ENCODE data around the gene SIK3.

Gene SIK3

DNA sequence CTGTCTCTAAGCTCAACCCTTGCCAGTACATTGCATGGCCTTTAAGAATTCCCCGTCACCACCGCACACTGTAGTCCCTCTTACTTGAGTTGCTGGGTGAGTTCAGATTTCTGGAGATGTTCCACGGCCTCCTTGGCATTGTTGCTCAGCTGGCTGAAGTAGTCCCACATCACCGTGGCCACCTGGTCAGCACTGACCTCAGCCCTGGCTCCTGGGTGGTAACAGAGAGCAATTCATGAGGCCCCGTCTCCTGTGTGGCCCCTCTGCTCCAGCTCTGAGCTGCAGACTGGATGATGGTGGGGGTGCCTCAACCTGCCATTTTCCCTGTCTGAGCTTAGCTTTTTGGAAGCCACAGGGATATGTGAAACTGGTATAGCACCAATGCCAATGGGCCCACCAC is 275.7 kb downstream of the SIK3 start:
- TF ChIP-seq, protein P1, sequence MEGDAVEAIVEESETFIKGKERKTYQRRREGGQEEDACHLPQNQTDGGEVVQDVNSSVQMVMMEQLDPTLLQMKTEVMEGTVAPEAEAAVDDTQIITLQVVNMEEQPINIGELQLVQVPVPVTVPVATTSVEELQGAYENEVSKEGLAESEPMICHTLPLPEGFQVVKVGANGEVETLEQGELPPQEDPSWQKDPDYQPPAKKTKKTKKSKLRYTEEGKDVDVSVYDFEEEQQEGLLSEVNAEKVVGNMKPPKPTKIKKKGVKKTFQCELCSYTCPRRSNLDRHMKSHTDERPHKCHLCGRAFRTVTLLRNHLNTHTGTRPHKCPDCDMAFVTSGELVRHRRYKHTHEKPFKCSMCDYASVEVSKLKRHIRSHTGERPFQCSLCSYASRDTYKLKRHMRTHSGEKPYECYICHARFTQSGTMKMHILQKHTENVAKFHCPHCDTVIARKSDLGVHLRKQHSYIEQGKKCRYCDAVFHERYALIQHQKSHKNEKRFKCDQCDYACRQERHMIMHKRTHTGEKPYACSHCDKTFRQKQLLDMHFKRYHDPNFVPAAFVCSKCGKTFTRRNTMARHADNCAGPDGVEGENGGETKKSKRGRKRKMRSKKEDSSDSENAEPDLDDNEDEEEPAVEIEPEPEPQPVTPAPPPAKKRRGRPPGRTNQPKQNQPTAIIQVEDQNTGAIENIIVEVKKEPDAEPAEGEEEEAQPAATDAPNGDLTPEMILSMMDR (IDR thresholded peaks at IDR 0.05; ENCODE audit: low read depth, low read length) = no peak
- Histone ChIP-seq H3K36me3 (no peaks in the 10 kb centered on the region), H3K4me3 (ENCODE audit: low read depth, low read length) (no peak overlapping the region), H3K4me1 (no peaks in the 10 kb centered on the region), H3K9me3 (no peaks in the 10 kb centered on the region), H3K27me3 (no peaks in the 10 kb centered on the region)
- DNase-seq = no peak

DNA sequence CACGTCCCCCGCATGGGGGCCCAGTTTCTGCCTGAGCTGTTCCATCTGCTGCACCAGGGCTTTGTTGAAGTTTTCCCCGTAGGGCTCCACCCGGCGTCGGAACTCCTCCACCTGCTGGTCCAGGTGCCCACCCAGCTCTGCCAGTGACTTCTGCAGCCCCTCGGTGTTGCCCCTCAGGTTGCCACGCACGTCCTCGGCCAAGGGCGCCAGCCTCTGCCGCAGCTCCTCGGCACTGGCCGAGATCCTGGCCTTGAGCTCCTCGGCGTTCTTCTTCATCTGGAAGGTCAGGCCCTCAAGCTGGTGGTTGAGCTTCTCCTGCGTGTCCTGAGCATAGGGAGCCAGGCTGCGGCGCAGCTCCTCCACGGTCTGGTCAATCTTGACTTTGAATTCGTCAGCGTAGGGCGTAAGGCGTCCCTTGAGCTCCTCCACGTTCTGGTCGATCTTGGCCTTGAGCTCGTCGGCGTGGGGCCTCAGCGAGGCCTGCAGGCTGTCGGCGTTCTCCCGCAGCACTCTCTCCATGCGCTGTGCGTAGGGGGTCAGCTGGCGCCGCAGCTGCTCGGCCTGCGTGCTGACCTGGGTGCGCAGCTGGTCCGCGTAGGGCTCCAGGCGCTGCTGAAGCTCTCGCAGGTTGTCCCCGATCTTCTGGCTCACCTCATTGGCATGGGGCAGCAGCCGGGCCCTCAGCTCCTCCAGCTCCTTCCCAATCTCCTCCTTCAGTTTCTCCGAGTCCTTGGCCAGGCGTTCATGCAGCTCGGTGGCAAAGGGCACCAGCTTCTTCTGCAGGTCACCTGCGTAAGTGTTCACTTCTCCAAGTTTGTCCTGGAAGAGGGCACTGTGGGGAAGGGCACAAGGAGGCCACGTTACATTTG is 276.9 kb downstream of the SIK3 start:
- H3K36me3 ChIP-seq = no peaks in the 10 kb centered on the region
- DNase-seq = no peak
- H3K4me3 ChIP-seq (ENCODE audit: low read depth, low read length) = no peak overlapping the region
- H3K27me3 ChIP-seq = no peaks in the 10 kb centered on the region
- TF ChIP-seq, protein P1 (IDR thresholded peaks at IDR 0.05; ENCODE audit: low read depth, low read length) = no peak
- H3K9me3 ChIP-seq = no peaks in the 10 kb centered on the region
- H3K4me1 ChIP-seq = no peaks in the 10 kb centered on the region

DNA sequence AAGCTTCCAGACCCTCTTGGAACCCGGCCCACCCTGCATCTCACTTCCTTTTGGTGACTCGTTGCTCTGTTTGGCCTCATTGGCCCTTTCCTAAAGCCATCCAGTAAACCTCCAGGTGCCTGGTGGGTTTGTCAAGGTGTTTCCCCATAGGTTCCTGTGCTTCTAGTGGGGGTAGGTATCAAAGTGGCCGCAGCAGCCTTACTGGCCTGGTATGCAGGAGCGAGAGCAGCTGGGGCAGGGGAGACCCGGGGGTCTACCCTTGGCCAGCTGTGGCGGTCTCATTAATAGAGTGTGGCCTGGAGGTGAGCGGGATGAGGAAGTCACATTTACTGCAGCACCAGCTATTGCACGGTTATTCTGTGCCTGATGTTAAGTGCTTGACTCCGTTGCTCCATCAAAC is 279.2 kb downstream of the SIK3 start:
- Histone ChIP-seq H3K27me3 (no peaks in the 10 kb centered on the region), H3K9me3 (no peaks in the 10 kb centered on the region), H3K36me3 (no peaks in the 10 kb centered on the region), H3K4me1 (no peaks in the 10 kb centered on the region), H3K4me3 (ENCODE audit: low read depth, low read length) (no peak overlapping the region)
- DNase-seq = no peak
- TF ChIP-seq, protein P1 (IDR thresholded peaks at IDR 0.05; ENCODE audit: low read depth, low read length) = no peak

DNA sequence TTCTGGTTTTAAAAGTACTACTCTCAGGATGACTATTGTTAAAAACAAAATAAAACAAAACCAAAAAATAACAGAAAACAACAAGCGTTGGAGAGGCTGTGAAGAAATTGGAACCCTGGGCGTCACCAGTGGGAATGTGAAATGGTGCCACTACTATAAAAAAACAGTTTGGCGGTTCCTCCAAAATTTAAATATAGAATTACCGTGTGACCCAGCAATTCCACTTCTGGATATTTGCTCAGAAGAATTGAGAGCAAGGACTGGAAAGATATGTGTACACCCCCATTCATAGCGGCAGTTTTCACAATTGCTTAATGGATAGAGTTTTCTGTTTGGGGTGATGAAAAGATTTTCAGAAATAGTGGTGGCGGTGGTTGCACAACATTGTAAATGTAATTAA is 283.7 kb downstream of the SIK3 start:
- no peak for DNase-seq
- Histone ChIP-seq H3K4me1 (no peaks in the 10 kb centered on the region), H3K9me3 (no peaks in the 10 kb centered on the region), H3K4me3 (ENCODE audit: low read depth, low read length) (no peak overlapping the region), H3K27me3 (no peaks in the 10 kb centered on the region), H3K36me3 (no peaks in the 10 kb centered on the region)
- TF ChIP-seq, protein P1 (IDR thresholded peaks at IDR 0.05; ENCODE audit: low read depth, low read length) = no peak

DNA sequence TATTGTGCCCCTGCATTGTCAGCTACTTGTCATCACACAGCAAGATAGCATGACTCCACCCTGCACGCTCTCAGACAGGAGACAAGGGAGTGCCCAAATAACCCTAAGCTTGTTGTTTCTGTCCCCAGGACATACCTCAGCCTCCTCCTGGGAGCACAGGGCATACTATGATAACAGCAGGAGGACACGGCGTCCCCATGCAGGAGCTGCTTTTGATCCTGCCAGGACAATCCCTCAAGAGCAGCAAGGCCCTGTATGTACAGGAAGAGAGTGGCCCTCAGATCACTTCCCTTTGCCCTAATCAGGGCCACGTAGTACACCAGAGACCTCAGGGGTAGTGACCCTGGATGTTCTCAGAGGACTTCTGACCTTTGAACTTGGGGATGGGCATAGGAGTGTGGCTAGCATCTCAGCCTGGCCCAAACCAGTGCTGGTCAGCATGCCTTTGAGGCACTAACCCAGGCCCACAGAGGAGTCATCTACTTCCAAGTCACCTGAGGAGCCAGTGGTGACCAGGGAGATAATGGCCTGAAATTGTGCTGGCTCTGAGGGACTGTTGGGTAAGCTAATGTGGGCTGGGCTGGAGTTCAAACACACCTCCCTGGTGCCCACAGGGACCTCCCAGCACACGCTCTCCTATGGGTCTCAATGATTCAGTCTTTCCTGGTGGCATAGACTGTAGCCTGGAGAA is 284.3 kb downstream of the SIK3 start:
- no peak for DNase-seq
- no peaks in the 10 kb centered on the region for H3K36me3 ChIP-seq
- TF ChIP-seq, protein P1 (IDR thresholded peaks at IDR 0.05; ENCODE audit: low read depth, low read length) = no peak
- H3K27me3 ChIP-seq = no peaks in the 10 kb centered on the region
- no peak overlapping the region for H3K4me3 ChIP-seq (ENCODE audit: low read depth, low read length)
- H3K4me1 ChIP-seq = no peaks in the 10 kb centered on the region
- H3K9me3 ChIP-seq = no peaks in the 10 kb centered on the region

DNA sequence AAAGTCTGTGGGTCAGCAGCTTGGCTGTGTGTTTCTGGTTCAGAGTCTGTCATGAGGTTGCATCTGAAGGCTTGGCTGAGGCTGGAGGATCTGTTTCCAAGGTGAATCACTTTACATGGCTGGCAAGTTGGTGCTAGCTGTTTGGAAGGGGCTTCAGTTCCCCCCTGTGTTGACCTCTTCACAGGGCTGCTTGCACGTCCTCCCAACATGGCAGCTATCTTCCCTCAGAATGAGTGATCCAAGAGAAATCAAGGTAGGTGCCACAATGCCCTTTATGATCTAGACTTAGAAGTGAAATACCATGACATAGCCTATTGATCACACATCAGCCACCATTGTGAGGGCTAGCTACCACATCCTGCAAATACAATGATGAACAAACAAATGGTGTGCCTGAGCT is 285.1 kb downstream of the SIK3 start:
- no peaks in the 10 kb centered on the region for H3K4me1 ChIP-seq
- no peaks in the 10 kb centered on the region for H3K36me3 ChIP-seq
- TF ChIP-seq, protein P1 (IDR thresholded peaks at IDR 0.05; ENCODE audit: low read depth, low read length) = no peak

More for the DNA sequence above, 285.1 kb downstream of the SIK3 start:
- Histone ChIP-seq H3K27me3 (no peaks in the 10 kb centered on the region), H3K9me3 (no peaks in the 10 kb centered on the region), H3K4me3 (ENCODE audit: low read depth, low read length) (no peak overlapping the region)
- DNase-seq = no peak
